ENCODE data around the gene PKP1.
A peak's percentile ranks its signal among the peaks of the same experiment; 100 is the strongest.

The PKP1 gene

GRCh38 chr1:201351617-201352016 lies 68.3 kb downstream of the PKP1 start:
- DNase-seq (ENCODE audit: low spot score), result no peak

GRCh38 chr1:201353186-201353940 lies 70.1 kb downstream of the PKP1 start:
- no peak for DNase-seq (ENCODE audit: low spot score)

GRCh38 chr1:201354151-201354900 lies 71.0 kb downstream of the PKP1 start:
- no peak for DNase-seq (ENCODE audit: low spot score)

- DNase-seq (ENCODE audit: low spot score), result no peak
These were observed 71.6 kb downstream of the PKP1 start for GRCh38 chr1:201354901-201355295.

- no peak for DNase-seq (ENCODE audit: low spot score)
These were observed 72.2 kb downstream of the PKP1 start for GRCh38 chr1:201355471-201355870.

GRCh38 chr1:201356236-201356635 lies 72.9 kb downstream of the PKP1 start:
- DNase-seq (ENCODE audit: low spot score), result no peak

GRCh38 chr1:201356701-201357100 lies 73.4 kb downstream of the PKP1 start:
- DNase-seq (ENCODE audit: low spot score), result no peak

GRCh38 chr1:201357211-201357610 lies 73.9 kb downstream of the PKP1 start:
- DNase-seq (ENCODE audit: low spot score), result no peak

- no peak for DNase-seq (ENCODE audit: low spot score)
These were observed 74.5 kb downstream of the PKP1 start for GRCh38 chr1:201357636-201358348.

- no peak for DNase-seq (ENCODE audit: low spot score)
These were observed 75.3 kb downstream of the PKP1 start for GRCh38 chr1:201358596-201358995.

GRCh38 chr1:201359031-201359872 lies 75.9 kb downstream of the PKP1 start:
- DNase-seq (ENCODE audit: low spot score), result no peak

- DNase-seq (ENCODE audit: low spot score), result no peak
These were observed 76.5 kb downstream of the PKP1 start for GRCh38 chr1:201359873-201360210.

- no peak for DNase-seq (ENCODE audit: low spot score)
These were observed 77.2 kb downstream of the PKP1 start for GRCh38 chr1:201360486-201360885.

GRCh38 chr1:201360901-201361651 lies 77.8 kb downstream of the PKP1 start:
- DNase-seq (ENCODE audit: low spot score), result no peak

GRCh38 chr1:201361652-201362504 lies 78.6 kb downstream of the PKP1 start:
- peak; percentile 40 for DNase-seq (ENCODE audit: low spot score)

- no peak for DNase-seq (ENCODE audit: low spot score)
These were observed 79.6 kb downstream of the PKP1 start for GRCh38 chr1:201362906-201363305.

GRCh38 chr1:201363467-201363866 lies 80.2 kb downstream of the PKP1 start:
- no peak for DNase-seq (ENCODE audit: low spot score)

- DNase-seq (ENCODE audit: low spot score), result no peak
These were observed 81.5 kb downstream of the PKP1 start for GRCh38 chr1:201364808-201365105.

- DNase-seq (ENCODE audit: low spot score), result no peak
These were observed 81.9 kb downstream of the PKP1 start for GRCh38 chr1:201365251-201365650.

GRCh38 chr1:201366696-201367095 lies 83.4 kb downstream of the PKP1 start:
- DNase-seq (ENCODE audit: low spot score), result no peak

GRCh38 chr1:201369209-201369608 lies 85.9 kb downstream of the PKP1 start:
- DNase-seq (ENCODE audit: low spot score), result no peak
